NCI-H524 (cell line): ENCODE data around the gene GPR34.

Experiments used
- DNase-seq, 2 experiments: peaks; one replicate each; lab custom pipeline; 2025; lab: John Stamatoyannopoulos, UW

Gene GPR34

GRCh38 chrX:41737065-41737464 is 48.3 kb downstream of the GPR34 start:
- DNase-seq, result no peak

GRCh38 chrX:41739871-41740270 is 51.1 kb downstream of the GPR34 start:
- DNase-seq, result no peak
